Keratinocyte (primary cell): Measurements from ENCODE around the gene OSBPL5.

Source experiments
- EZH2 ChIP-seq: IDR thresholded peaks from one replicate; pipeline ENCODE4 v1.6.1; 2012; ENCODE audit warnings: inconsistent platforms, mild to moderate bottlenecking, low read length, moderate library complexity
- TF ChIP-seq, protein P1 (sequence below), 3 experiments: IDR thresholded peaks in 1 of 3; conservative IDR thresholded peaks in 1 of 3; optimal IDR thresholded peaks in 1 of 3; 2 replicates in 2 of 3; 3 replicates in 1 of 3; pipeline versions ENCODE3 to v1.5.1; 2011; ENCODE audit warnings: low read length in 3 of 3, mild to moderate bottlenecking in 3 of 3, moderate library complexity in 2 of 3, control low read depth in 1 of 3, inconsistent platforms in 1 of 3; ENCODE audit not compliant: insufficient read depth in 2 of 3; ENCODE audit errors: extremely low read depth in 1 of 3

DNA sequence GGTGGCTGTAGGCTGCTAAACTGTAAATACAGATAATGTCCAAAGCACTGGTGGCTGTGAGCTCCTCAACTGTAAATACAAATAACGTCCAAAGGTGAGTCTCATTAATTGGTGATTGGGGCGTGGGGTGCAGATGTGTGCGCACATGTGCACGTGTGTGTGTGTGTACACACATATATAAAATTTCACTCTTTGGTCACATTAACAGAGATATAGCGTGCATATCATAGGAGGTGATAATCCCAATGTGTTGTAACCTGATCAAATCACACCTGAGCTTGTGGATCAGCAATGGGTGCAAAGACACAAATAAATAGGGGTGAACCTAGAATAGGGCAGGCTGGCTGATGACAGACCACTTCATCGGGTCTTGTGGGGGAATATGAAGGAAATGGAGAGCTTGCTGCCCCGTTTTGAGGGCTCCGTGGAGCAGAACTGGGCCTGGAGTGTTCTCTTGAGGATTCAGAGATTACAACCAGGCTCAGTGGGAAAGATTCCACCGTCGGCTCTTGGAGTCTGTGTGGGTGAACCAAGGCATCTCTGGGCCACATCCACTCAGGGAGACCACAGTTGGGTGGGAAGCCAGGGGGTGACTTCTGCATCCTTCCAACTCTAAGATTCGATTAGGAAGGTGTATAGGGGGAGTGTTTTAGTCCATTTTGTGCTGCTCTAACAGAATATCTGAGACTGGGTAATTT lies 24.9 kb upstream of the OSBPL5 start:
- TF ChIP-seq, protein P1, sequence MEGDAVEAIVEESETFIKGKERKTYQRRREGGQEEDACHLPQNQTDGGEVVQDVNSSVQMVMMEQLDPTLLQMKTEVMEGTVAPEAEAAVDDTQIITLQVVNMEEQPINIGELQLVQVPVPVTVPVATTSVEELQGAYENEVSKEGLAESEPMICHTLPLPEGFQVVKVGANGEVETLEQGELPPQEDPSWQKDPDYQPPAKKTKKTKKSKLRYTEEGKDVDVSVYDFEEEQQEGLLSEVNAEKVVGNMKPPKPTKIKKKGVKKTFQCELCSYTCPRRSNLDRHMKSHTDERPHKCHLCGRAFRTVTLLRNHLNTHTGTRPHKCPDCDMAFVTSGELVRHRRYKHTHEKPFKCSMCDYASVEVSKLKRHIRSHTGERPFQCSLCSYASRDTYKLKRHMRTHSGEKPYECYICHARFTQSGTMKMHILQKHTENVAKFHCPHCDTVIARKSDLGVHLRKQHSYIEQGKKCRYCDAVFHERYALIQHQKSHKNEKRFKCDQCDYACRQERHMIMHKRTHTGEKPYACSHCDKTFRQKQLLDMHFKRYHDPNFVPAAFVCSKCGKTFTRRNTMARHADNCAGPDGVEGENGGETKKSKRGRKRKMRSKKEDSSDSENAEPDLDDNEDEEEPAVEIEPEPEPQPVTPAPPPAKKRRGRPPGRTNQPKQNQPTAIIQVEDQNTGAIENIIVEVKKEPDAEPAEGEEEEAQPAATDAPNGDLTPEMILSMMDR (optimal IDR thresholded peaks at IDR 0.05 in 1 of 3, IDR thresholded peaks at IDR 0.05 in 1 of 3, conservative IDR thresholded peaks at IDR 0.05 in 1 of 3; ENCODE audit: extremely low read depth in 1 of 3, insufficient read depth in 2 of 3, low read length in 3 of 3) = no peak
- no peak for TF ChIP-seq EZH2
